22Rv1 (cell line): ENCODE results near the gene NDRG2.

Experiments used
- ZFX ChIP-seq: fragments of 450-650 bp; IDR thresholded peaks from 2 replicates; pipeline ENCODE4 v1.6.1; 2017; ENCODE audit warnings: antibody characterized with exemption, borderline replicate concordance
- TF ChIP-seq, protein P1 (sequence below): fragments of 450-650 bp; IDR thresholded peaks from 2 replicates; pipeline ENCODE4 v1.5.1; 2017; ENCODE audit warnings: mild to moderate bottlenecking

DNA sequence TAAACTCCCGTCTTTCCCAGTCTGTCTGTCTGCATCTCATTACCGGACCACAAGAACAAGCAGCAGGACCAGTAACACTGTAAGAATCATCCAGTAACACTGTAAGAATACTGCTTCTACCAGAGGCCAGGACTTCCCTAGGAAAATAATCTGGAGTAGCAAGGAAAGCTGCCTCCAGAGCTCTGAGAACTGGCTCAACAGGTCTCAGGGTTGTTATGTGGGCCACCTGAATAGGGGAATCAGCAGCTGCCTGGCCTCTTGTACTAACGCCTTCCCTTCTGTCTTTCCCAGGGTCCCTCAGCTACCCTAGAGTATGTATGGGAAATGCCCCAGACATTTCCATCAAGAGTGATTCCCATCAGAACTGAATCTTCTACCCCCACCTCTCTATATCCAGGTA, 26.7 kb downstream of the NDRG2 start:
- TF ChIP-seq, protein P1, sequence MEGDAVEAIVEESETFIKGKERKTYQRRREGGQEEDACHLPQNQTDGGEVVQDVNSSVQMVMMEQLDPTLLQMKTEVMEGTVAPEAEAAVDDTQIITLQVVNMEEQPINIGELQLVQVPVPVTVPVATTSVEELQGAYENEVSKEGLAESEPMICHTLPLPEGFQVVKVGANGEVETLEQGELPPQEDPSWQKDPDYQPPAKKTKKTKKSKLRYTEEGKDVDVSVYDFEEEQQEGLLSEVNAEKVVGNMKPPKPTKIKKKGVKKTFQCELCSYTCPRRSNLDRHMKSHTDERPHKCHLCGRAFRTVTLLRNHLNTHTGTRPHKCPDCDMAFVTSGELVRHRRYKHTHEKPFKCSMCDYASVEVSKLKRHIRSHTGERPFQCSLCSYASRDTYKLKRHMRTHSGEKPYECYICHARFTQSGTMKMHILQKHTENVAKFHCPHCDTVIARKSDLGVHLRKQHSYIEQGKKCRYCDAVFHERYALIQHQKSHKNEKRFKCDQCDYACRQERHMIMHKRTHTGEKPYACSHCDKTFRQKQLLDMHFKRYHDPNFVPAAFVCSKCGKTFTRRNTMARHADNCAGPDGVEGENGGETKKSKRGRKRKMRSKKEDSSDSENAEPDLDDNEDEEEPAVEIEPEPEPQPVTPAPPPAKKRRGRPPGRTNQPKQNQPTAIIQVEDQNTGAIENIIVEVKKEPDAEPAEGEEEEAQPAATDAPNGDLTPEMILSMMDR = no peak
- TF ChIP-seq ZFX = no peak
